GM23248 (cell line): Measurements from ENCODE around the gene CHCHD3. TPM values are rescaled to one million over a fixed set of nuclear protein-coding genes. Genes with fewer than 3 reads are reported as not detected.

ENCODE experiments used
- DNase-seq: peaks from one replicate; pipeline ENCODE4 v3.0.0-alpha.2; 2015
- H2AFZ ChIP-seq: fragments of 200-600 bp; sonication (generic); 2 replicates; pipeline ENCODE4 v1.6.1; 2016; ENCODE audit warnings: antibody characterized with exemption
- H3F3A ChIP-seq: fragments of 200-600 bp; sonication (generic); 2 replicates; pipeline ENCODE4 v1.6.1; 2016; ENCODE audit warnings: mild to moderate bottlenecking, antibody characterized with exemption, mixed run types; ENCODE audit not compliant: insufficient read depth
- H3K27ac ChIP-seq: fragments of 200-600 bp; sonication (generic); 2 replicates; pipeline ENCODE4 v1.5.1; 2016; ENCODE audit warnings: mild to moderate bottlenecking
- H3K27me3 ChIP-seq: fragments of 200-600 bp; sonication (generic); replicated peaks from 2 replicates; pipeline ENCODE4 v1.6.1; 2016; ENCODE audit warnings: mild to moderate bottlenecking; ENCODE audit not compliant: insufficient read depth
- H3K36me3 ChIP-seq: fragments of 200-600 bp; sonication (generic); 2 replicates; pipeline ENCODE4 v1.6.1; 2016; ENCODE audit warnings: low read depth, mild to moderate bottlenecking
- H3K4me1 ChIP-seq: fragments of 200-600 bp; sonication (generic); 2 replicates; pipeline ENCODE4 v1.6.1; 2016; ENCODE audit warnings: mild to moderate bottlenecking; ENCODE audit not compliant: insufficient read depth
- H3K4me2 ChIP-seq: fragments of 200-600 bp; sonication (generic); one replicate; pipeline ENCODE4 v1.6.1; 2016; ENCODE audit warnings: mild to moderate bottlenecking; ENCODE audit not compliant: unreplicated experiment
- H3K4me3 ChIP-seq: fragments of 200-600 bp; sonication (generic); 2 replicates; pipeline ENCODE4 v1.5.1; 2016; ENCODE audit warnings: mild to moderate bottlenecking
- H3K79me2 ChIP-seq: fragments of 200-600 bp; sonication (generic); 2 replicates; pipeline ENCODE4 v1.6.1; 2016; ENCODE audit warnings: mild to moderate bottlenecking; ENCODE audit not compliant: insufficient read depth
- H3K9ac ChIP-seq: fragments of 200-600 bp; sonication (generic); 2 replicates; pipeline ENCODE4 v1.6.1; 2016; ENCODE audit warnings: mild to moderate bottlenecking
- H3K9me2 ChIP-seq: fragments of 200-600 bp; sonication (generic); 2 replicates; pipeline ENCODE4 v1.6.1; 2016; ENCODE audit warnings: mixed run types, mild to moderate bottlenecking, moderate library complexity; ENCODE audit not compliant: insufficient read depth
- H3K9me3 ChIP-seq: fragments of 200-600 bp; sonication (generic); one replicate; pipeline ENCODE4 v1.6.1; 2017; ENCODE audit warnings: low read depth
- H4K20me1 ChIP-seq: fragments of 200-600 bp; sonication (generic); 2 replicates; pipeline ENCODE4 v1.6.0; 2016; ENCODE audit not compliant: insufficient read depth
- EZH2 ChIP-seq: fragments of 200-600 bp; sonication (generic); IDR thresholded peaks from 2 replicates; pipeline ENCODE4 v1.6.1; 2018; ENCODE audit warnings: antibody characterized with exemption, mild to moderate bottlenecking; ENCODE audit not compliant: insufficient read depth, poor library complexity, severe bottlenecking
- EZH2phosphoT487 ChIP-seq: fragments of 200-600 bp; sonication (generic); IDR thresholded peaks from 2 replicates; pipeline ENCODE4 v1.6.1; 2018; ENCODE audit warnings: antibody characterized with exemption, moderate library complexity, mild to moderate bottlenecking, low read depth; ENCODE audit not compliant: insufficient read depth
- WGBS, 2 experiments: methylation state at CpG; one replicate each; pipeline ENCODE4 v1.1.6; 2015 to 2017; ENCODE audit warnings: low lambda C conversion rate in 2 of 2, low coverage in 1 of 2; ENCODE audit errors: missing lambda C conversion rate in 2 of 2; 5-methylcytosine and 5-hydroxymethylcytosine counted together
- in situ Hi-C: fragments of 300-500 bp; cut with MboI; formaldehyde crosslinking; loops from 2 replicates; pipeline ENCODE4 v1.15.0; 2020
- polyA plus RNA-seq: library from polyadenylated mRNA; unstranded; fragments of >200 nt; fragmentation: Nextera tagmentation; extraction: Ambion mirVana; gene quantifications from 2 replicates; pipeline ENCODE4 v1.2.1, GENCODE V29; 2016
- total RNA-seq: library from RNA; depleted of rRNA; stranded (reverse); fragments of >200 nt; shearing (Covaris generic); gene quantifications from 2 replicates; pipeline ENCODE4 v1.2.3, GENCODE V29; 2014

CHCHD3 gene
- total and polyA plus RNA-seq, 2 experiments from 2014 or later = 43.7 to 66.1 TPM

DNA sequence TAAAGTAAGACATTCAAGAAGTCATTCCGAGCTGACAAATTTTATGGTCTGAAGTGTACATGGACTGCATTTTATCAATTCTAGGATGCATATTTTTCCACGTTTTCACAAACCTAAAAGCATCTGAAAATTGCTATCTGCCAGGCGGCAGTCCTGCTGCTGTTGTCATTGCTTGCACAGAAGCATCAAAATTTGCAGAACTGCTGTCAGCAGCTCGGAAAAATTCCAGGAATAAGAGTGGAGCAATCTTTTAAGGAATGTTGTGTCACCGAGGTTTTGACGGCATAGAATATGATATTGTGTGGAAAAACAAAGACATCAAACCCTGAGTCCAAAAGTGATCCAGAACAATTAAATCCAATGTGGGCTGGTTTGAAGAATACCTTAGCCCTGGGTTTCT, 61.4 kb downstream of the CHCHD3 start:
- H3K27ac ChIP-seq = no peak overlapping the region
- no peaks in the 10 kb centered on the region for H3K9me2 ChIP-seq
- no peak for TF ChIP-seq EZH2phosphoT487
- no peak overlapping the region for H3K4me2 ChIP-seq
- 86% methylated on average over 6 of the region's 6 CpGs for WGBS, 2 experiments
- no peaks in the 10 kb centered on the region for H3K36me3 ChIP-seq
- in situ Hi-C loops = no loop called here
- H4K20me1 ChIP-seq = no peaks in the 10 kb centered on the region
- peaks cover 20% of the 10 kb centered on the region; the same call in 1 of the 2 replicates for H3K79me2 ChIP-seq
- no peak overlapping the region for H3K9ac ChIP-seq
- DNase-seq = no peak
- H3F3A ChIP-seq = no peaks in the 10 kb centered on the region
- no peaks in the 10 kb centered on the region for H3K27me3 ChIP-seq
- H3K9me3 ChIP-seq = no peaks in the 10 kb centered on the region
- H3K4me1 ChIP-seq = no peaks in the 10 kb centered on the region
- no peak overlapping the region for H3K4me3 ChIP-seq
- H2AFZ ChIP-seq = no peak overlapping the region

DNA sequence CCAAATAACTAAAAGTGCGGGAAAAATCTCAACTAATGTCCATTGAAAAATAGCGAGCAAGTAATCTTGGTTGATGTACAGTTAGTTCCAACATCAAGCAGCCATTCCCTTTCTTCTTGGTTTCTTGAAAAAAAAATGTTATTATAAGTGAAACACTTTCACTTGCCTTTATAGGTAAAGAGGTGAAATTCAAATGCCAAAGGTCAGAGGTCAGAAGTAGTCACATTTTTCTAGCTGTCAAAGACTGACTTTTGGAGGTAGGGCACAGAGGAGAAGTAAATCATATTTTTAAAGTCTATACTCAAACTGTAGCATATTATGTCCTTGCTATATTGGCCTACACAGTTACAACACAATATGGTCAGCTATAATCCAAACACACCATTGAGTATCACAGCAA, 62.3 kb downstream of the CHCHD3 start:
- in situ Hi-C loops = no loop called here
- WGBS, 2 experiments = 98% methylated on average over 2 of the region's 2 CpGs
- TF ChIP-seq EZH2 = no peak
- TF ChIP-seq EZH2phosphoT487 = no peak
- H2AFZ ChIP-seq = no peak overlapping the region
- no peak for DNase-seq
- H3K27me3 ChIP-seq = no peaks in the 10 kb centered on the region
- no peak overlapping the region for H3K4me2 ChIP-seq
- H3K36me3 ChIP-seq = no peaks in the 10 kb centered on the region
- H3K9me3 ChIP-seq = no peaks in the 10 kb centered on the region
- H3K27ac ChIP-seq = no peak overlapping the region
- H3K4me1 ChIP-seq = no peaks in the 10 kb centered on the region
- peaks cover 27% of the 10 kb centered on the region for H3K79me2 ChIP-seq
- H3K9me2 ChIP-seq = no peaks in the 10 kb centered on the region
- H4K20me1 ChIP-seq = no peaks in the 10 kb centered on the region
- H3K9ac ChIP-seq = no peak overlapping the region
- no peaks in the 10 kb centered on the region for H3F3A ChIP-seq
- no peak overlapping the region for H3K4me3 ChIP-seq

DNA sequence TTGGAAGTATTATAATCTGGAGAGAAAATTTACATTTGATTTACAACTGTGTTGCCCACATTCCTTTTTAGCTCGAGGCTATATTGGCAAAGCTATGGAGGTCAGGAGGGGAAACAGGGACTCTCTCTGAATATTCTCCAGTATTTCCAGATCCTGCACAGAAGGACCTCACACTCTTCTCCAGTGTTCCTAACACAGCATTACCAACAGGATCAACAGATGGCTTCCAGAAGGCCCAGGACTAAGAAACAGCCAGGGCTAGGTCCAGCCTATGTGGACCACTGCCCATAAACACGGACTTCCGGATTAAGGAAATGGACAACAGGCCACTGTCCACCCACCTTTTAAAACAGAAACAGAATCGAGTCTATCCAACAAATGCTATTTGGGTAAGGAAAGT, 65.3 kb downstream of the CHCHD3 start:
- no peak for DNase-seq
- Histone ChIP-seq H3K4me2 (no peak overlapping the region), H3K9me2 (no peaks in the 10 kb centered on the region), H3K9me3 (no peaks in the 10 kb centered on the region), H3F3A (no peaks in the 10 kb centered on the region), H3K79me2 (peaks cover 29% of the 10 kb centered on the region), H3K27me3 (no peaks in the 10 kb centered on the region), H2AFZ (no peak overlapping the region), H3K4me1 (no peaks in the 10 kb centered on the region), H4K20me1 (no peaks in the 10 kb centered on the region), H3K9ac (no peak overlapping the region), H3K36me3 (no peaks in the 10 kb centered on the region), H3K4me3 (no peak overlapping the region), H3K27ac (no peak overlapping the region)
- 59 to 61% methylated on average over 4 of the region's 4 CpGs for WGBS, 2 experiments
- in situ Hi-C loops = no loop called here
- no peak for TF ChIP-seq EZH2
- no peak for TF ChIP-seq EZH2phosphoT487

DNA sequence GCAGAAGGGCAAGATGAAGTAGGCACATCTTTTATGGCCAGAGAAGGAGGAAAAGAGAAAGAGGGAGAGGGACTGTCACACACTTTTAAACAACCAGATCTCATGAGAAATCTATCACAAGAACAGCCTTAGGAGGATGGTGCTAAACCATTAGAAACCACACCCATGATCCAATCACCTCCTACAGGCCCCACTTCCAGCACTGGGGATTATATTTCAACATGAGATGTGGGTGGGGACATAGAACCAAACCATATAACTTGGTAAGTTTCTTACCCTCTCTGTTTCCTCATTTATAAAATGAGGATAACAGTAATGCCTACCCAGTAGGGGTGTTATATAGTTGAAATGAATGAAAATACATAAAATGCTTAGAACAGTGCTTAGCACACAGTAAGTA, 66.0 kb downstream of the CHCHD3 start:
- no peaks in the 10 kb centered on the region for H3K4me1 ChIP-seq
- H3K79me2 ChIP-seq = peaks cover 29% of the 10 kb centered on the region
- H3K9me3 ChIP-seq = no peaks in the 10 kb centered on the region
- no peaks in the 10 kb centered on the region for H3K27me3 ChIP-seq
- H2AFZ ChIP-seq = no peak overlapping the region
- H4K20me1 ChIP-seq = no peaks in the 10 kb centered on the region
- H3K9me2 ChIP-seq = no peaks in the 10 kb centered on the region
- H3F3A ChIP-seq = no peaks in the 10 kb centered on the region
- TF ChIP-seq EZH2phosphoT487 (no peak), EZH2 (no peak)
- H3K4me3 ChIP-seq = no peak overlapping the region
- in situ Hi-C loops = no loop called here
- H3K9ac ChIP-seq = no peak overlapping the region
- H3K4me2 ChIP-seq = no peak overlapping the region
- H3K36me3 ChIP-seq = no peaks in the 10 kb centered on the region
- no peak for DNase-seq
- H3K27ac ChIP-seq = no peak overlapping the region

DNA sequence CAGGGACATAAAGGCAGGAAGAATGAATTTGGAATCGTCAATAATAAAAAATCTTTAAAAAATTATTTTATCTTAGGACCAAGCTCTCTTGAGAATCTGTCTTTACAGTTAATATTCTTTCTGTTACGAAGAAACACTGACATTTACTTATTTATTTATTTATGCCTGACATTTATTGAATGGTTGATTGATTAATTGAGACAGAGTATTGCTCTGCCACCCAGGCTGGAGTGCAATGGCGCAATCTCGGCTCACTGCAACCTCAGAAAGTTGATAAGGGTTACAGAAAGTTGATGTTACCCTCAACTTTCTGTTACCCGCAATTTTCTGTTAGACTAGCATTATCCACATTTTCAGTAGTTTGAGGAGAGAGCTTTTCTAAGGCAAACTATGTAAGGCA, 70.1 kb downstream of the CHCHD3 start:
- H3K9ac ChIP-seq = no peak overlapping the region
- H3K27ac ChIP-seq = no peak overlapping the region
- no peak overlapping the region for H3K4me3 ChIP-seq
- H3K36me3 ChIP-seq = no peaks in the 10 kb centered on the region
- WGBS, 2 experiments = 93 to 98% methylated on average over 5 of the region's 5 CpGs
- H3K4me2 ChIP-seq = no peak overlapping the region
- no peak for TF ChIP-seq EZH2phosphoT487
- no peak for TF ChIP-seq EZH2
- H3K9me3 ChIP-seq = no peaks in the 10 kb centered on the region
- H3F3A ChIP-seq = no peaks in the 10 kb centered on the region
- H2AFZ ChIP-seq = no peak overlapping the region
- H3K4me1 ChIP-seq = no peaks in the 10 kb centered on the region
- DNase-seq = no peak
- in situ Hi-C loops = no loop called here
- no peaks in the 10 kb centered on the region for H3K9me2 ChIP-seq
- no peaks in the 10 kb centered on the region for H4K20me1 ChIP-seq
- peaks cover 47% of the 10 kb centered on the region for H3K79me2 ChIP-seq
- H3K27me3 ChIP-seq = no peaks in the 10 kb centered on the region
